ENCODE measurements around the gene PPP1R9A. TPM values are rescaled to one million over a fixed set of nuclear protein-coding genes. Genes with fewer than 3 reads are reported as not detected.

The PPP1R9A gene
- total RNA-seq, 1 donor from 2014 or later: 1.2 TPM

GRCh38 chr7:94908323-94909178, 1.2 kb downstream of the PPP1R9A start:
- peak; percentile 65 for ATAC-seq
- no peak for DNase-seq (ENCODE audit: low spot score)

GRCh38 chr7:94909179-94909466, 1.7 kb downstream of the PPP1R9A start:
- DNase-seq (ENCODE audit: low spot score) (no peak), ATAC-seq (no peak)

DNA sequence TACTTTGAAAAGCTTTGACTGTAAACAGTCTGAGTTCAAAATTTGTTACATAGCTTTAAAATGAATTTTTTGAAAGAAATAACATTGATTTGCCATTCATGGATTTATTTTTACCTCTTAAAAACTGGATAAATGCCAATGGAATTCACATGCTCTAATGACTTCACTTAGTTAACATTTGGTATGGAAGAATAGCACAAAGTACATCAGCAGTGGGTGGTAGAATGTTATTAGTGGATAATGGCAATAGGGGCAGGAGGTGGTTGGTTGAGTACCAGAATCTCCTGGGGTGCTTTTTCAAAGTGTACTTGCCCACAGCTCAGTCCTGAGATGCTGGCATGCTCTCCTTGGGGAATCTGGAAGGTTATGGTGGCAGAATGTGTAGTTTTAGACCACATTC, 4.7 kb downstream of the PPP1R9A start:
- DNase-seq (ENCODE audit: low spot score) (no peak), ATAC-seq (no peak)

DNA sequence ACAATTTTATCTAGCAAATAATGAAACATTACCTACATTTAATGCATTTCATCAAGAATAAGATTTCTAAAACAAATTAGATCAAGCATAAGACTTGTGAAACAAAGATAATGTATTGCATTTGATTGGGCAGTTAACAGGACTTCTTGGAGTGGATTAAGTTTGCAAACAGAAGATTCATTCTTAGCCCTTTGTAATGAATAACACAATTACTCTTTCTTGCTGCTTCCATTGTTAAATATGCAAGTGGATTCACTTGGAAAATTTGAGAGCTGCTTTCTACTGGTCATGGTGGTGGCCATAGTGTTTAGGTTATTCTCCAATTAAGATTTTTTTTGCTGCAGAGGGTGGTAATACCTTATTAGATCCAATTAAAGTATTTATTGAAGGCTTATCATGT, 6.0 kb downstream of the PPP1R9A start:
- ATAC-seq (no peak), DNase-seq (ENCODE audit: low spot score) (no peak)

GRCh38 chr7:94921911-94922310, 14.5 kb downstream of the PPP1R9A start:
- ATAC-seq (no peak), DNase-seq (ENCODE audit: low spot score) (no peak)

GRCh38 chr7:94922457-94922856, 15.1 kb downstream of the PPP1R9A start:
- DNase-seq (ENCODE audit: low spot score) (no peak), ATAC-seq (no peak)

- DNase-seq (ENCODE audit: low spot score): no peak
- ATAC-seq: no peak
These were observed 16.0 kb downstream of the PPP1R9A start for GRCh38 chr7:94923412-94923811.

DNA sequence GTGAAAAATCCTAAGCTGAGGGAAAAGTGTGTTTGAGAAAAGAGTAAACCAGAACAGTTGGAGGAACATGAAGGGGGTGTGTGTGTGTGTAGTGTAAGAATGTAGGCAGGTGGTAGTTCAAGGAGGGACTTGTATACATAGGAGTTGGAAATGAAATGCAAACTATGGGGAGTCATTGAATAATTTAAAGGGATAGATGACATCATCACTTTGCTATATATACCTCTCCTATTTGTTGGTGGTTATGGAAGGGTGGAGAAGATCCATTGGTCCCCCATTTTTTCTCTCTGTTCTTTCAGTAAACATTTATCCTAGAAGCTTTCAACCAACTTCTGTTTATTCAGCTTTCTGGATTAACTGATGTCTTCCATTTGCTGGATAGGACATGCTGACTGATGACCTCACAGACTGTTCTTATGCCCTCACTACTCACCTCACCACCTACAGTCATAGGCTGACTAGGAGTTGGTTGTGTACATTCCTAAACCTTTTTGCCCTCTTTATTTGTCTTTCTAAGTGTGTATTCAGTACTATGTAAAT, 20.8 kb downstream of the PPP1R9A start:
- DNase-seq (ENCODE audit: low spot score): no peak
- ATAC-seq: no peak

DNA sequence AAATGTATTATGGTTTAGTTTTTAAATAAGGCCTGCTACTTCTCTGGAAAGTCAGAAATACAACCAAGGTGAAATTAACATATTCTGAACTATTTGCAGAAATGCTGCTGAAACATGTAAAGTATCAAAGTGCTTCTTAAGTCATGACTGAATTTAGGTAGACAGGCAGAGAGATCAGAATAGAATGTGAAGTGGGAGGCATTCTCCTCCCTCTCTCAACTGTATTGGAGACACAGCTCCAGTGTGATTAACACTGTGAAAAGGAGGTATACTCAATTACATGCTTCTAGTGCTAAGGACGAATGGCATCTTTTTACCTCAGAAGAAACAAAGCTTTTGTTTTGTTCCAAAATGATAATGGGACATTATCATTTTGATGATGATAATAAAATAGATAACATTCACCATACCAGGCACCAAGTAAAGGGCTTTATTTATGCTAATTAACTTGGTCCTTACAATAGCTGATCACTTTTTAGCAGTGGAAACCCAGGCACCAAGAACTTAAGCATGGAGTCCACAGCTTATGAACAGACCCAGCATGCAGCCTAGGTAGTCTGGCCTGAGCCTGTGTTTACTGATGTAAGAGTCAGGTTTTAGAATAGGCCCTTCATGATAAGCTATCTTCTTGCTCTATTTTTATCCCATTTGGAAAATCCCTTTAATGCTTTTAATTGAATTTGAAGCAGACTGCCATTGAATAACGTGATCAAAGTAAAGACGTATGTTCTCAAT, 26.0 kb downstream of the PPP1R9A start:
- DNase-seq (ENCODE audit: low spot score) (no peak), ATAC-seq (no peak)

DNA sequence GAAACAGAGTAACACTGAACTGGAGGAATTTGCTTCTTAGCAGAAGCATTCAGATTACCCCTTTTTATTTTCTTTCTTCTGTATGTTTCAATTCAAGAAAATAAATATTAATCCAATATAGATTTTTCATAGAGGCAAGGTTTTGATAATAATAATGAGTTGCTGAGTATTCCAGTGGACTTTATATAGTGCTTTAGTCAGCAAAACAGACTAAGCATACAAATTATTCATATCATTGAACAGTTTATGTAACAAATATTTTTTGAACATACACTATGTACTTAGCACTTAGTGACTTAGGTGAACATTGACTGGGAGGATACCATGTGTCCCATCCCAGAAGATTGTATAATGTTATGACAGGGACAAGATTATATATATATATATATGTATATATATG, 32.0 kb downstream of the PPP1R9A start:
- ATAC-seq (no peak), DNase-seq (ENCODE audit: low spot score) (no peak)

GRCh38 chr7:94940241-94940640, 32.8 kb downstream of the PPP1R9A start:
- no peak for ATAC-seq
- DNase-seq (ENCODE audit: low spot score): no peak

DNA sequence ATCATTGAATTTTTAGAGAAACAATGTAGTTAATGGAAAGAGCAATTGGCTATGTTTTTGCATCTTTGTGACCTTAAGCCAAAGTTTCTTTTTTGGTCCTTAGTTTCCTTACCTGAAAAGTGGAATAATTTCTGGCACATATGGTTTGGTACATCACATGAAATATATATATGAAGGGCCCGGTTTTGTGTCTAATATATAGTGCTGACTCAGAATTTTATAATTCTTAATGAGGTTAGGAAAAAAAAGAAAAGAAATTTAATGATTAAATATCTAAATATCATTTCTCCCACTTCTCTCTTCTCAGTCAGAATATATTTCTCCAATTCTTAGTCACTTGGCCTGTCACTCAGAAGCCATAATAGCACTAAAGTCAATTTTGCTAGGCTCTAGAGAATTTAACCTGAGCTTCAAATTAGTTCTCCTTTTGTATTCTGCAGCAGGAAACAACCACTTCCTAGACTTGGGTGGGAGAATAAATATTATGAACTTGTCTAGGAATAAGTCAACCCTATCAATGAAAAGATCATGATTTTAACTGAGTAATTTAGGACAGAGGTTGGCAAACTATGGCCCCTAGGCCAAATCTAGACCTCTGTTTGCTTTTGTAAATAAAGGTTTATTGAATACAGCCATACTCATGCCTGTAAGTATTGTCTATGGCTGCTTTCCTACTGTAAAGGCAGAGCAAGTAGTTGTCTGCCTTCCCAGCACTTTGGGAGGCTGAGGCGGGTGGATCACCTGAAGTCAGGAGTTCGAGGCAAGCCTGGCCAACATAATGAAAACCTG, 34.6 kb downstream of the PPP1R9A start:
- no peak for DNase-seq (ENCODE audit: low spot score)
- no peak for ATAC-seq

DNA sequence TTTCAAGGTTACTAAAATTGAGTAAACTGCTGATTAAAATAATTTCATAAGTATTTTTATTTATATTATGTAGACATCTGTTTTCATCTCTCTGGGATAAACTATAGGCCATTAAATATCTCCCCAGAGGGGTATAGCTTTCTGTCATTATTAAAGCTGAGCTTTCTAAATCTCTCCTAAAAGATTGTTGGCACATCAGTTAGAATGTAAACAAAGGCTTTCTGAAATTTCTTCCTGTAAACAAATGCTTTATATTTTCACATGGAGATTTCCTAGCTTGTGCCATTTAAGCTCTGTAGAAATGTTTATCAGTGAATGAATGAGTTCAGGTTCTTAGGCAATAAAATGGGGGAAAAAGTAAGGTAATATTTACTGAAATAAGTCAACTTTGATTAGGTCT, 35.7 kb downstream of the PPP1R9A start:
- ATAC-seq: no peak

GRCh38 chr7:94949532-94949931, 42.1 kb downstream of the PPP1R9A start:
- ATAC-seq (no peak), DNase-seq (ENCODE audit: low spot score) (no peak)

More for the DNA sequence above, 35.7 kb downstream of the PPP1R9A start:
- no peak for DNase-seq (ENCODE audit: low spot score)

DNA sequence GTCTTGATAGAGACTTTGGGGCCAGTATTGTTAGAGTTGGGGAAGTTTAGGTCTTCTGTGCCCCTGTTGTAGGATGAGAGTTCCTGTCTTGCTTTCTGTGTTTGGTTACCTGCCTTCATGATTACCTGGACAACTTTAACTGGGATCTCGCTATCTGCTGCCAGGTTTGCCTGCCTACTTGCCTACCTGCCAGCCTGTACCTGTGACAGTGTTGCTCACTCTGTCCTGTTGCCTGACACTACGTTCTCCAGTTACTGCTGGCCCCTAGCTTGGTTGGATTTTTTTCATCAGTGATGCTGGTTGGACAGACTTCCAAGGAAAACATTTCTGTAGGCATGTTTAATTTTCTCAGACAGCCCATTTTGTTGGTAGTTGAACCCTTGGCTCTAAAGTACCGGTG, 48.4 kb downstream of the PPP1R9A start:
- no peak for ATAC-seq

DNA sequence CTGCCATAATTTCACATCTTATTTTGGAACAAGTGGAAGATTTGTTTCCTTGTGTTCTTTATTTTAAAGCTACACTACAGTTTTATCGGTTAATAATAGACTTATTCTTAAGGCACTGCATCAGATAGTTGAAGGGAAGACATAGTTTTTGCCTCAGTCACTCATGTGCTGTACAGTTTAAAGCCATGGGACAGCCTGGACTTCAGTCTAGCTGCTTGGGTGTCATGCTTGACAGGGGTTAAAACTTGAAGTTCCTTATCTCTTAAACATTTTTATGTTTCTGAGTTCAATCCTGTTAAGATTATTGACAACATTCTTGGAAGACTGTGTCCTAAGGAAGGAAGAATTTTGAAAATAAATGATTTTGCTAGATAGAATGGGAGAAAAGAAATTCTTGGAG, 49.7 kb downstream of the PPP1R9A start:
- DNase-seq (ENCODE audit: low spot score): no peak

More for the DNA sequence above, 48.4 kb downstream of the PPP1R9A start:
- no peak for DNase-seq (ENCODE audit: low spot score)

GRCh38 chr7:94962661-94963060, 55.3 kb downstream of the PPP1R9A start:
- no peak for ATAC-seq
- DNase-seq (ENCODE audit: low spot score): no peak

More for the DNA sequence above, 49.7 kb downstream of the PPP1R9A start:
- ATAC-seq: no peak

- ATAC-seq: no peak
- DNase-seq (ENCODE audit: low spot score): no peak
These were observed 62.2 kb downstream of the PPP1R9A start for GRCh38 chr7:94969434-94970084.

- ATAC-seq (no peak), DNase-seq (ENCODE audit: low spot score) (no peak)
These were observed 62.7 kb downstream of the PPP1R9A start for GRCh38 chr7:94970085-94970576.

DNA sequence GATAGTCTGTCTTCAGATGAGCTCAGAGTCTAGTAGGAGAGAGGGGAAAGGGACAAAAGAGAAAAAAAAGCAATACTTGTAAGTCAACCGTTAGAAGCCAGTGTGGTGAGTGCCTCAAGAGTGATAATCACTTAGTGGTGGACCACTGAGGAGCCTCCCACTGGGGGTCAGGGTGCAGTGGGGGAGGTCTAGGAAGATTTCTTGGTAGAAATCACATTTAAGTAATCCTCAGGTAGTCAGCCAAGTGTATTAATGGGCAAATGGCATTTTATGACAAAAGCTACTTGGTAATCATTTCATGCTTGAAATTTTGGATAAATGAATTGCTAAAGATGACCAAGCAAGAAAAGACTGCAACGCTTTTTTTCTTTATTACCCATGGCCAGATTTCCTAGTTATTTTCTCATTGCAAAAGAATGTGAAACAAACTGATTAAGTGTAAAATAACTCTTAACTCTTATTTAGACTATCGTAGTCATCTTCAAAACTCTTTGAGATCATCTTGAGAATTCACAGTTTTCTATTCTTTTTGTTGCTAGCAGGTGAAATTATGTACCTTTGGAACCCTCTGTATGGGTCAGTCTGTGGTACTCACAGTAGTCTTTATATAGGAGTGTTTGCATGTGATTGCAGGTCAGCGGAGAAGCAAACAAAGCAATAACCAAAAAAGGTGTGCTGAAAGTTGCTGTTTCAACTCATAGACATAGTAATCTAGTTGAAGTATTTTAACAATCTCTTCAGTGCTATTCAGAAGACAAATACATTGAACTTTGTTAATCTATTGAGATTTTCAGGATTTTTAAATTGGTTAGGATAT, 63.9 kb downstream of the PPP1R9A start:
- ATAC-seq: no peak

More for the DNA sequence above, 63.9 kb downstream of the PPP1R9A start:
- DNase-seq (ENCODE audit: low spot score): no peak
